Measurements from ENCODE around the gene ANKK1.

ANKK1 gene

GRCh38 chr11:113387605-113388211 lies at the start of gene ANKK1:
ANKK1 (plus strand) TSS chr11:113387779; CDS start chr11:113387885, 106 bp downstream.
- TF ChIP-seq, protein P1, sequence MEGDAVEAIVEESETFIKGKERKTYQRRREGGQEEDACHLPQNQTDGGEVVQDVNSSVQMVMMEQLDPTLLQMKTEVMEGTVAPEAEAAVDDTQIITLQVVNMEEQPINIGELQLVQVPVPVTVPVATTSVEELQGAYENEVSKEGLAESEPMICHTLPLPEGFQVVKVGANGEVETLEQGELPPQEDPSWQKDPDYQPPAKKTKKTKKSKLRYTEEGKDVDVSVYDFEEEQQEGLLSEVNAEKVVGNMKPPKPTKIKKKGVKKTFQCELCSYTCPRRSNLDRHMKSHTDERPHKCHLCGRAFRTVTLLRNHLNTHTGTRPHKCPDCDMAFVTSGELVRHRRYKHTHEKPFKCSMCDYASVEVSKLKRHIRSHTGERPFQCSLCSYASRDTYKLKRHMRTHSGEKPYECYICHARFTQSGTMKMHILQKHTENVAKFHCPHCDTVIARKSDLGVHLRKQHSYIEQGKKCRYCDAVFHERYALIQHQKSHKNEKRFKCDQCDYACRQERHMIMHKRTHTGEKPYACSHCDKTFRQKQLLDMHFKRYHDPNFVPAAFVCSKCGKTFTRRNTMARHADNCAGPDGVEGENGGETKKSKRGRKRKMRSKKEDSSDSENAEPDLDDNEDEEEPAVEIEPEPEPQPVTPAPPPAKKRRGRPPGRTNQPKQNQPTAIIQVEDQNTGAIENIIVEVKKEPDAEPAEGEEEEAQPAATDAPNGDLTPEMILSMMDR (IDR thresholded peaks at IDR 0.05; ENCODE audit: low read depth, low read length), result no peak
- no peak within 1 kb of the TSS for H3K4me3 ChIP-seq (replicated peaks in 1 of 2; ENCODE audit: low read depth in 2 of 2, low read length in 2 of 2)
- DNase-seq (ENCODE audit: low read depth in 2 of 2), result no peak

DNA sequence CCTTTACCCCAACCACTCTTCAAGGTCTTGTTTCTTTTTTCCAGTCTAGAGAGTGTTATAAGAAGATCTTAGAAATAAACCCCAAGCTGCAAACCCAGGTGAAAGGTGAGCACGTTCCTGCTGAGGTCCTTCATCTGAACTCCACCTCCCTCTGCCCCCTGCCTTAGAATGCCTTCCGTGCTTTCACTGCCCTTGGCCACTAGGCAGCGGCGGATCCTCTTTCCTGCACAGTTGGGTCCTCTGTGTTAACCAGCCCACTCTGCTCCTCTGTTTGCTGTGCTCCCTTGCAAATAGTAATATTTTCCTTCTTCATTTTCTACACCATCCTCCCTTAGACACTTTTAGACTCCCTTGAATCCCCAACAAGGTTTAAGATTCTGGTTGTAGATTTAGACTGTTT lies 48.8 kb upstream of the ANKK1 start:
- DNase-seq (ENCODE audit: low read depth in 2 of 2), result no peak
- TF ChIP-seq, protein P1 (IDR thresholded peaks at IDR 0.05; ENCODE audit: low read depth, low read length), result no peak
- no peak overlapping the region for H3K4me3 ChIP-seq (replicated peaks in 1 of 2; ENCODE audit: low read depth in 2 of 2, low read length in 2 of 2)

GRCh38 chr11:113339929-113340589 lies 47.5 kb upstream of the ANKK1 start:
- TF ChIP-seq, protein P1 (IDR thresholded peaks at IDR 0.05; ENCODE audit: low read depth, low read length), result no peak
- H3K4me3 ChIP-seq (replicated peaks in 1 of 2; ENCODE audit: low read depth in 2 of 2, low read length in 2 of 2), result no peak overlapping the region
- no peak for DNase-seq (ENCODE audit: low read depth in 2 of 2)

GRCh38 chr11:113341388-113342165 lies 46.0 kb upstream of the ANKK1 start:
- DNase-seq (ENCODE audit: low read depth in 2 of 2), result peak in 1 of 2 donors; percentile 1
- TF ChIP-seq, protein P1 (IDR thresholded peaks at IDR 0.05; ENCODE audit: low read depth, low read length), result no peak
- H3K4me3 ChIP-seq (replicated peaks in 1 of 2; ENCODE audit: low read depth in 2 of 2, low read length in 2 of 2), result no peak overlapping the region

- TF ChIP-seq, protein P1 (IDR thresholded peaks at IDR 0.05; ENCODE audit: low read depth, low read length), result no peak
- H3K4me3 ChIP-seq (replicated peaks in 1 of 2; ENCODE audit: low read depth in 2 of 2, low read length in 2 of 2), result no peak overlapping the region
- no peak for DNase-seq (ENCODE audit: low read depth in 2 of 2)
Observed at GRCh38 chr11:113345978-113346377, 41.6 kb upstream of the ANKK1 start.

- no peak for DNase-seq (ENCODE audit: low read depth in 2 of 2)
- TF ChIP-seq, protein P1 (IDR thresholded peaks at IDR 0.05; ENCODE audit: low read depth, low read length), result no peak
Observed at GRCh38 chr11:113349528-113349927, 38.1 kb upstream of the ANKK1 start.

More at GRCh38 chr11:113349528-113349927, 38.1 kb upstream of the ANKK1 start:
- H3K4me3 ChIP-seq (replicated peaks in 1 of 2; ENCODE audit: low read depth in 2 of 2, low read length in 2 of 2), result no peak overlapping the region

Data from cardiac fibroblast (primary cell).